Thyroid gland (tissue), 4 donors: Measurements from ENCODE around the gene CST9.
"Not testable (repeated sequence)": the region's sequence is repeated elsewhere in the genome, so short reads cannot be mapped to it uniquely, and the experiment has no call there.

Source experiments
- CTCF ChIP-seq, 6 experiments: fragments of 200-600 bp in 3 of 6; fragments of 450-650 bp in 3 of 6; sonication (generic) in 3 of 6; IDR thresholded peaks; one replicate each; pipeline ENCODE4 v1.5.1; 2016 to 2019; ENCODE audit warnings: antibody characterized with exemption in 6 of 6, mild to moderate bottlenecking in 2 of 6, inconsistent platforms in 1 of 6, moderate library complexity in 1 of 6
- POLR2A ChIP-seq, 2 donors: fragments of 450-650 bp; IDR thresholded peaks; one replicate each; pipeline ENCODE4 v1.6.1; 2017; ENCODE audit warnings: antibody characterized with exemption in 2 of 2, mild to moderate bottlenecking in 2 of 2, moderate library complexity in 1 of 2

- TF ChIP-seq CTCF, POLR2A (IDR thresholded peaks at IDR 0.05): not testable (repeated sequence)
These were observed 15.1 kb upstream of the CST9 start for GRCh38 chr20:23620670-23621386.
